WERI-Rb-1 (cell line): ENCODE results near the gene SLC23A2.

Experiments used
- DNase-seq: peaks from one replicate; pipeline ENCODE4 v3.0.0-alpha.2; 2020
- H3K27ac ChIP-seq: fragments of 250-450 bp; sonication (Bioruptor Pico); 2 replicates; pipeline ENCODE4 v1.5.1; 2020; ENCODE audit warnings: mild to moderate bottlenecking, moderate library complexity
- H3K27me3 ChIP-seq: fragments of 250-450 bp; sonication (Bioruptor Pico); 2 replicates; pipeline ENCODE4 v1.5.1; 2021; ENCODE audit warnings: mild to moderate bottlenecking, low read depth, moderate library complexity; ENCODE audit not compliant: insufficient read depth, severe bottlenecking
- H3K36me3 ChIP-seq: fragments of 250-450 bp; sonication (Bioruptor Pico); 2 replicates; pipeline ENCODE4 v1.5.1; 2020; ENCODE audit warnings: mild to moderate bottlenecking, moderate library complexity
- H3K4me3 ChIP-seq: 2 replicates; pipeline ENCODE4 v1.5.1; 2011; ENCODE audit warnings: low read depth, mild to moderate bottlenecking, control low read depth, low read length
- H3K9me3 ChIP-seq: fragments of 250-450 bp; sonication (Bioruptor Pico); 2 replicates; pipeline ENCODE4 v1.5.1; 2021; ENCODE audit warnings: mild to moderate bottlenecking, moderate library complexity; ENCODE audit not compliant: severe bottlenecking
- TF ChIP-seq, protein P1 (sequence below): IDR thresholded peaks from 2 replicates; pipeline ENCODE4 v1.5.1; 2011; ENCODE audit warnings: low read depth, mild to moderate bottlenecking, control low read depth, inconsistent platforms, low read length

SLC23A2 gene

DNA sequence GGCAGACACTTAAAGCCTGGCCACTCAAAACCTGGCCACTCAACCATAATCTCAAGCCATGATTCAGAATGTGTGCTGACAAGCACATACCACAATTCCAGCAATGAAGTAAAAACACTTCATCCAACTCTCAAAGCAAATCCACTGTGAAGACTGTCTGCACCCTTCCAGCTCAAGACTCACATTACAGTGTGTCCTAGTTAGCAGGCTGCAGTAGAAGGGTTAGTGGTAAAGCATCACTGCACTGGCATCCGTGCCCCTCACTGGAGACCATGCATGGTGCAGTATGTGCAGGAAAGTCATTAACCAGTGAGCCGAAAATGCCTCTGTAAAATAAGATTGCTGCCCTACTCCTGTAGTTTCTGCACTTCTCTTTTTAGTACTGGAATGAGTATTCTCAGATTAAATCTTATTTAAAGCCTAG lies 43.4 kb downstream of the SLC23A2 start:
- Histone ChIP-seq H3K9me3 (no peaks in the 10 kb centered on the region), H3K27ac (no peak overlapping the region), H3K4me3 (no peak overlapping the region), H3K36me3 (no peaks in the 10 kb centered on the region), H3K27me3 (no peaks in the 10 kb centered on the region)
- DNase-seq, result no peak
- TF ChIP-seq, protein P1, sequence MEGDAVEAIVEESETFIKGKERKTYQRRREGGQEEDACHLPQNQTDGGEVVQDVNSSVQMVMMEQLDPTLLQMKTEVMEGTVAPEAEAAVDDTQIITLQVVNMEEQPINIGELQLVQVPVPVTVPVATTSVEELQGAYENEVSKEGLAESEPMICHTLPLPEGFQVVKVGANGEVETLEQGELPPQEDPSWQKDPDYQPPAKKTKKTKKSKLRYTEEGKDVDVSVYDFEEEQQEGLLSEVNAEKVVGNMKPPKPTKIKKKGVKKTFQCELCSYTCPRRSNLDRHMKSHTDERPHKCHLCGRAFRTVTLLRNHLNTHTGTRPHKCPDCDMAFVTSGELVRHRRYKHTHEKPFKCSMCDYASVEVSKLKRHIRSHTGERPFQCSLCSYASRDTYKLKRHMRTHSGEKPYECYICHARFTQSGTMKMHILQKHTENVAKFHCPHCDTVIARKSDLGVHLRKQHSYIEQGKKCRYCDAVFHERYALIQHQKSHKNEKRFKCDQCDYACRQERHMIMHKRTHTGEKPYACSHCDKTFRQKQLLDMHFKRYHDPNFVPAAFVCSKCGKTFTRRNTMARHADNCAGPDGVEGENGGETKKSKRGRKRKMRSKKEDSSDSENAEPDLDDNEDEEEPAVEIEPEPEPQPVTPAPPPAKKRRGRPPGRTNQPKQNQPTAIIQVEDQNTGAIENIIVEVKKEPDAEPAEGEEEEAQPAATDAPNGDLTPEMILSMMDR, result no peak

DNA sequence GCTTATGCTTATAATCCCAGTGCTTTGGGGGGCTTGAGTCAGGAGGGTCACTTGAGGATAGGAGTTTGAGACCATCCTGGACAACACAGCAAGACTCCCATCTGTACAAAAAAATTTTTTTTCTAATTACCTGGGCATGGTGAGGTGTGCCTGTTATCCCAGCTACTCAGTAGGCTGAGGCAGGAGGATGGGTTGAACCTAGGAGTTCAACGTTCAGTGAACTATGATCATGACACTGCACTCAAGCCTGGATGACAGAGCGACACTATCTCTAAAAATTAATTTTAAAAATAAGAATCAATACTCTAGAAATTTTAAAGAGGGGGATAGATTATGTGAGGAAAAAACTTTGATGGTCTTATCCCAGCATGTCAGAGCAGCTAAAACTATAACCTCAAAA lies 44.1 kb downstream of the SLC23A2 start:
- Histone ChIP-seq H3K27ac (no peak overlapping the region), H3K27me3 (no peaks in the 10 kb centered on the region), H3K36me3 (peaks cover 5% of the 10 kb centered on the region), H3K4me3 (no peak overlapping the region), H3K9me3 (peaks cover 7% of the 10 kb centered on the region)
- DNase-seq, result no peak
- TF ChIP-seq, protein P1, result no peak

DNA sequence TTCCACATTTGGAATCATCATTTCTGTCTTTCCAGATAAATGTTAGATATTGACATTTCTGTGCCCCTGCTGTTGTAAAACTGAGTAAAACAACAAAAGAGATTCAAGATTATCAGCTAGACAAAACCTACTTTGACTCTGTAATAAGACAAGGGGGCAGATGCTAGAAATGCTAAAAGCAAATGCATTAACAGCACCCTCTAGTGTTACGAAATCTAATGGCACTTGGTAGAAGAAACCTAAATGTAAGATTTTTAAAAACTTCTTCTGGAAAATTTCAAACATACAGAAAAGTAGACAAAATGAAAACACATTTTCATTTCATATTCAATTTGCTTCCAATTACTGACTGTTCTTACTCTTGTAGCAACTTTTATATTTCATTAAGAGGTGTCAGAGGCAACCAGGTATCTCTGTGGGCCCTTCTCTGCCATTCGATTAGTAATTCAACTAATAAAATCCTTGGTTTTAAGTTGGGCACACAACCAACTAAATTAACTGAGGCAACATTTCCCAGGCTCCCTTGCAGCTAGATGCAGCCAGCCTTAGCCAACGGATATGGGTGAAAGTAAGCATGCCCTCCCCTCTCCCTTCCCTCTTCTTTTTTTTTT lies 45.0 kb downstream of the SLC23A2 start:
- Histone ChIP-seq H3K9me3 (peaks cover 8% of the 10 kb centered on the region), H3K27ac (no peak overlapping the region), H3K27me3 (no peaks in the 10 kb centered on the region), H3K36me3 (peaks cover 6% of the 10 kb centered on the region), H3K4me3 (no peak overlapping the region)
- no peak for DNase-seq
- TF ChIP-seq, protein P1, result peak; percentile 45; the same call in 1 of the 2 replicates

DNA sequence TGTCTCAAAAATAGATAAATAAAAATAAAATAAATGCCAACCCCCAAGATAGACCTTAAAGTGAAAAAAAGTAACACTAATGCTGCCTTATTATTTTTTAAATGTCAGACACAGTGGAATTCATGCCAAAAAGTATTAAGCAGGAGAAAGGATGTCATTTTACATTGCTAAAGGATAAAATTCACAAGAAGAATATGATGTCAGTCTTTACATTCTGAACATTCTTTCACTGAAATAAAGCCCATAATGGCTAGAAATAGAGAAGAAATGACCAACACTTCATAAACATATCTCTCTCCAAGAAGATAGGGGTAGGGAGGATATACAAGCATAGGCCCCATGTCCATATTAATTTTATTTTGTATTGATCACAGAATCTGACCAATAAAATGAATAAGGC lies 47.4 kb downstream of the SLC23A2 start:
- TF ChIP-seq, protein P1, result no peak
- Histone ChIP-seq H3K27me3 (no peaks in the 10 kb centered on the region), H3K27ac (no peak overlapping the region), H3K4me3 (no peak overlapping the region), H3K36me3 (peaks cover 6% of the 10 kb centered on the region), H3K9me3 (peaks cover 8% of the 10 kb centered on the region)
- DNase-seq, result no peak

DNA sequence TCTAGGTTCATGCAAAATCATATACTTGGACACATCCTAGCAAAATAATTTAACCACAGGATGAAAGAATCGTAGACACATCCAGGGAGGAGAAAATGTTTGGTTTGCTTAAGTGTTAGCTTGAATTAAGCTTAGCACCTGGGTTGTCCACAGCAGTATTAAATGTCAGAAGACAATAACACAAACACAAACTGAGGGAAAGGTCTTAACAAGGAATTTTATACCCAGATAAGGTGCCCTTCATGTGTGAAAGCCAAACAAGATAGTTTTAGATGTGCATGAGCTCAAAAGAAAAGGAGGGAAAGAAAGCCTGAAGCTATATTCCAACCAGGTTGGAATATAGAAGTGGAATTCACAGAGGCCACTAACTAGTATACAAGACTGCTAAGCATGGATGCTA lies 49.1 kb downstream of the SLC23A2 start:
- Histone ChIP-seq H3K36me3 (peaks cover 9% of the 10 kb centered on the region), H3K9me3 (peaks cover 8% of the 10 kb centered on the region), H3K27ac (no peak overlapping the region), H3K4me3 (no peak overlapping the region), H3K27me3 (no peaks in the 10 kb centered on the region)
- DNase-seq, result no peak
- TF ChIP-seq, protein P1, result no peak

DNA sequence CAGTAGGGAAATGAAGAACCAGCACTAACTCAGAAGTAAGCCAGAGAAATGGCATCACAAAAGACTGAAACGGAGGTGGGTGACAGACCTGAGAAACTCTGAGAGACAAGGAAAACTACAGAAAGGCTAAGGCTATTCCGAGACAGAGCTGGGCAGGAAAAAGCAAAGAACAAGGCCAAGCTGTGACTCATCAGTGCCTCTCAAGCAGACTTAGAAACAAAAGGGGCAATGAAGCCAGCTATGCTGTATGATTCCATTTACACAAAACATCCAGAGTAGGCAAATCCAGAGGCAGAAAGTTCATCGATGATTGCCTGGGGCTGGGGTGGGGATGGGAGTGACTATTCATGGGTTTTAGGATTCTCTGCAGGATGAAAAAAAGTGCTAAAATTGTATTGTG lies 50.0 kb downstream of the SLC23A2 start:
- Histone ChIP-seq H3K27me3 (no peaks in the 10 kb centered on the region), H3K4me3 (no peak overlapping the region), H3K27ac (no peak overlapping the region), H3K9me3 (peaks cover 8% of the 10 kb centered on the region), H3K36me3 (peaks cover 9% of the 10 kb centered on the region)
- TF ChIP-seq, protein P1, result no peak
- no peak for DNase-seq
